Activated CD8-positive, alpha-beta memory T cell treated with anti-CD3 and anti-CD28 coated beads, Interleukin-2, amount 50 U/mL, for 1 hour (primary cell): ENCODE measurements around the gene ABHD1.
"Not testable (repeated sequence)": the region's sequence is repeated elsewhere in the genome, so short reads cannot be mapped to it uniquely, and the experiment has no call there.

Experiments used
- DNase-seq: peaks from one replicate; pipeline ENCODE4 v3.0.0-alpha.2; 2020; ENCODE audit errors: extremely low read depth

The ABHD1 gene

GRCh38 chr2:27123302-27124150 is at the start of gene ABHD1:
Gene ABHD1, plus strand, starts transcription at chr2:27123815. Its CDS starts 134 bp downstream, at chr2:27123949.
- peak; percentile 13 for DNase-seq

- DNase-seq = peak; percentile 19
These were observed 48.7 kb upstream of the ABHD1 start for GRCh38 chr2:27074738-27075565.

GRCh38 chr2:27075566-27075871 is 48.1 kb upstream of the ABHD1 start:
- not testable (repeated sequence) for DNase-seq

GRCh38 chr2:27076323-27076722 is 47.3 kb upstream of the ABHD1 start:
- no peak for DNase-seq

- no peak for DNase-seq
These were observed 46.4 kb upstream of the ABHD1 start for GRCh38 chr2:27077231-27077630.

- DNase-seq = no peak
These were observed 45.1 kb upstream of the ABHD1 start, which contains the start of gene EMILIN1 for GRCh38 chr2:27078267-27079194. Gene EMILIN1, plus strand, starts transcription at chr2:27078615. Its CDS starts 451 bp downstream, at chr2:27079066.

- no peak for DNase-seq
These were observed 44.1 kb upstream of the ABHD1 start for GRCh38 chr2:27079233-27080139.

GRCh38 chr2:27080140-27080469 is 43.5 kb upstream of the ABHD1 start:
- no peak for DNase-seq

- no peak for DNase-seq
These were observed 43.0 kb upstream of the ABHD1 start for GRCh38 chr2:27080603-27080936.

- no peak for DNase-seq
These were observed 41.4 kb upstream of the ABHD1 start for GRCh38 chr2:27081984-27082772.

- DNase-seq = no peak
These were observed 40.7 kb upstream of the ABHD1 start for GRCh38 chr2:27082773-27083409.

- DNase-seq = no peak
These were observed 40.0 kb upstream of the ABHD1 start for GRCh38 chr2:27083410-27084296.

GRCh38 chr2:27084297-27085061 is 39.1 kb upstream of the ABHD1 start:
- DNase-seq = no peak

- no peak for DNase-seq
These were observed 38.4 kb upstream of the ABHD1 start for GRCh38 chr2:27085062-27085672.

GRCh38 chr2:27085673-27086089 is 37.9 kb upstream of the ABHD1 start:
- no peak for DNase-seq

- DNase-seq = peak; percentile 71
These were observed 37.4 kb upstream of the ABHD1 start for GRCh38 chr2:27086090-27086723.
